Measurements from ENCODE around the gene TRERF1.

DNA sequence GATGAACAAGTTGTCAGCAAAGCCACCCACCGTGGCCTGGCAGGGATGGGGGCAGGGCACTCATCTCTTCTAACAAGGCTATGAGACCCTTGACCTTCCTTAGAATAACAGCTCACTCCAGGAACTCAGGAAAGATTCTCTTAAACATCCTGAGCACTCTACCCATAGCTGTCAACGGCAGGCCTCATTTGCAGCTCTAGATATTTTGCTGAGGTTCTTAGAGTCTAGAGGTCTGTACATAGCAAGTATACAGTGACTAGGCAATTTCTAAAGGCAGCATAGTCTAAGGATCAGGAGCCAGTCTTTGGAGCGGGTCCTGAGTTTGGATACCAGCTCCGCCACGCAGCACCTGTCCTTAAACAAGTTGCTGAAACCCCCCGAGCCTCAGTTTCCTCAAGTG is 11.7 kb downstream of the TRERF1 start:
- TF ChIP-seq, protein P1, sequence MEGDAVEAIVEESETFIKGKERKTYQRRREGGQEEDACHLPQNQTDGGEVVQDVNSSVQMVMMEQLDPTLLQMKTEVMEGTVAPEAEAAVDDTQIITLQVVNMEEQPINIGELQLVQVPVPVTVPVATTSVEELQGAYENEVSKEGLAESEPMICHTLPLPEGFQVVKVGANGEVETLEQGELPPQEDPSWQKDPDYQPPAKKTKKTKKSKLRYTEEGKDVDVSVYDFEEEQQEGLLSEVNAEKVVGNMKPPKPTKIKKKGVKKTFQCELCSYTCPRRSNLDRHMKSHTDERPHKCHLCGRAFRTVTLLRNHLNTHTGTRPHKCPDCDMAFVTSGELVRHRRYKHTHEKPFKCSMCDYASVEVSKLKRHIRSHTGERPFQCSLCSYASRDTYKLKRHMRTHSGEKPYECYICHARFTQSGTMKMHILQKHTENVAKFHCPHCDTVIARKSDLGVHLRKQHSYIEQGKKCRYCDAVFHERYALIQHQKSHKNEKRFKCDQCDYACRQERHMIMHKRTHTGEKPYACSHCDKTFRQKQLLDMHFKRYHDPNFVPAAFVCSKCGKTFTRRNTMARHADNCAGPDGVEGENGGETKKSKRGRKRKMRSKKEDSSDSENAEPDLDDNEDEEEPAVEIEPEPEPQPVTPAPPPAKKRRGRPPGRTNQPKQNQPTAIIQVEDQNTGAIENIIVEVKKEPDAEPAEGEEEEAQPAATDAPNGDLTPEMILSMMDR (IDR thresholded peaks at IDR 0.05): no peak
- no peak for TF ChIP-seq POLR2A (IDR thresholded peaks at IDR 0.05)

All from testis (tissue), 2 donors.